HepG2 (cell line): ENCODE data around the gene EDAR. TPM values are rescaled to one million over a fixed set of nuclear protein-coding genes. Genes with fewer than 3 reads are reported as not detected.

ENCODE experiments used
- ATAC-seq: fragments of 200-7000 bp; cut with Tn5 transposase; 3 replicates; pipeline ENCODE4 v1.9.1; 2020; ENCODE audit warnings: mild to moderate bottlenecking, moderate library complexity
- BruUV-seq: library from RNA; stranded (reverse); fragments of 400-500 nt; replicated peaks from 2 replicates; lab custom pipeline; 2021; lab: Mats Ljungman, UMichigan
- CTCF ChIA-PET: fragments of 300-600 bp; formaldehyde crosslinking; extraction: SDS; loops from one replicate; lab custom pipeline; 2021; ENCODE audit warnings: low total read pairs, inconsistent platforms, low intra/inter-chr PET ratio; lab: Yijun Ruan, JAX
- POLR2A ChIA-PET: fragments of 350-600 bp; sonication (Branson Sonifier 250); formaldehyde crosslinking; loops from one replicate; lab custom pipeline; 2020; ENCODE audit warnings: antibody characterized with exemption, inconsistent platforms; lab: Yijun Ruan, JAX
- DNase-seq: peaks from one replicate; pipeline ENCODE4 v3.0.0-alpha.2; 2015; ENCODE audit warnings: low spot score
- FAIRE-seq: peaks from 3 replicates; lab custom pipeline; 2011; peaks lifted over from hg19 to GRCh38; lab: Jason Lieb, UNC
- H2AFZ ChIP-seq: one replicate; pipeline ENCODE4 v1.6.1; 2011; ENCODE audit warnings: low read length, inconsistent platforms
- H3K27ac ChIP-seq: fragments of 300-600 bp; 3 replicates; pipeline ENCODE4 v1.8.0; 2011; ENCODE audit warnings: mixed run types, mild to moderate bottlenecking, mixed read lengths, low read length, inconsistent platforms; ENCODE audit not compliant: insufficient read depth; ENCODE audit errors: extremely low read length
- H3K27me3 ChIP-seq, 2 experiments: fragments of 200-600 bp in 1 of 2; 2 replicates in 1 of 2; 3 replicates in 1 of 2; pipeline versions ENCODE4 v1.6.0 to v1.8.0; 2011; ENCODE audit warnings: low read length in 2 of 2, mild to moderate bottlenecking in 2 of 2, moderate library complexity in 2 of 2, inconsistent platforms in 1 of 2; ENCODE audit not compliant: insufficient read depth in 2 of 2, control insufficient read depth in 1 of 2
- H3K36me3 ChIP-seq, 2 experiments: fragments of 200-600 bp in 1 of 2; replicated peaks in 1 of 2; 2 replicates in 1 of 2; 3 replicates in 1 of 2; pipeline versions ENCODE4 v1.5.1 to v1.8.0; 2011; ENCODE audit warnings: low read length in 2 of 2, inconsistent platforms in 1 of 2; ENCODE audit not compliant: insufficient read depth in 2 of 2, control insufficient read depth in 1 of 2
- H3K4me1 ChIP-seq: 2 replicates; pipeline ENCODE4 v1.5.1; 2012; ENCODE audit warnings: low read length, inconsistent platforms; ENCODE audit not compliant: insufficient read depth
- H3K4me2 ChIP-seq: 2 replicates; pipeline ENCODE4 v1.6.0; 2011; ENCODE audit warnings: low read depth, low read length, inconsistent platforms
- H3K4me3 ChIP-seq, 3 experiments: fragments of 200-600 bp in 1 of 3; sonication (generic), shearing (Covaris generic) in 1 of 3; replicated peaks in 1 of 3; 2 replicates each; pipeline ENCODE4 v1.5.1; 2011 to 2016; ENCODE audit warnings: low read length in 3 of 3, inconsistent platforms in 2 of 3, low read depth in 2 of 3, mild to moderate bottlenecking in 2 of 3, control low read depth in 1 of 3, mixed read lengths in 1 of 3; ENCODE audit not compliant: insufficient read depth in 1 of 3
- H3K79me2 ChIP-seq: one replicate; pipeline ENCODE4 v1.6.1; 2011; ENCODE audit warnings: low read length, inconsistent platforms; ENCODE audit not compliant: insufficient read depth
- H3K9ac ChIP-seq: 2 replicates; pipeline ENCODE4 v1.6.0; 2011; ENCODE audit warnings: mild to moderate bottlenecking, low read depth, low read length, inconsistent platforms; ENCODE audit not compliant: insufficient read depth
- H3K9me3 ChIP-seq: 2 replicates; pipeline ENCODE4 v1.5.1; 2012; ENCODE audit warnings: mild to moderate bottlenecking, low read length
- H4K20me1 ChIP-seq: 2 replicates; pipeline ENCODE4 v1.6.0; 2011; ENCODE audit warnings: inconsistent platforms, mild to moderate bottlenecking, low read length, moderate library complexity; ENCODE audit not compliant: insufficient read depth
- AGO1 ChIP-seq: fragments of 200-400 bp; formaldehyde crosslinking; IDR thresholded peaks from 2 replicates; pipeline ENCODE4 v1.6.1; 2017; ENCODE audit warnings: mild to moderate bottlenecking, low read depth, low read length, moderate library complexity; ENCODE audit not compliant: poor library complexity, severe bottlenecking
- ATRX ChIP-seq: sonication (generic); formaldehyde crosslinking; IDR thresholded peaks from 2 replicates; pipeline ENCODE4 v1.4.0; 2020; ENCODE audit warnings: missing genetic modification reagents, borderline replicate concordance
- KDM5A ChIP-seq: fragments of 200-600 bp; sonication (generic); IDR thresholded peaks from 2 replicates; pipeline ENCODE4 v1.7.0; 2018; ENCODE audit warnings: antibody characterized with exemption, mild to moderate bottlenecking, low read length, borderline replicate concordance
- MIXL1 ChIP-seq: IDR thresholded peaks from 2 replicates; pipeline ENCODE4 v1.6.1; 2016
- MXD3 ChIP-seq: IDR thresholded peaks from 2 replicates; pipeline ENCODE4 v1.6.1; 2016; ENCODE audit warnings: mild to moderate bottlenecking, missing biosample characterization, missing genetic modification reagents
- PRPF4 ChIP-seq: fragments of 200-400 bp; formaldehyde crosslinking; IDR thresholded peaks from 2 replicates; pipeline ENCODE4 v1.6.1; 2016; ENCODE audit warnings: low read length, low read depth; ENCODE audit not compliant: poor library complexity, severe bottlenecking
- STAT6 ChIP-seq: sonication (generic); formaldehyde crosslinking; IDR thresholded peaks from 2 replicates; pipeline ENCODE4 v1.4.0; 2020; ENCODE audit warnings: missing genetic modification reagents, mild to moderate bottlenecking, borderline replicate concordance
- TSC22D2 ChIP-seq: sonication (generic); formaldehyde crosslinking; IDR thresholded peaks from 2 replicates; pipeline ENCODE4 v1.5.1; 2020; ENCODE audit warnings: missing genetic modification reagents, mild to moderate bottlenecking, borderline replicate concordance
- ZNF12 ChIP-seq: sonication (generic); formaldehyde crosslinking; IDR thresholded peaks from 2 replicates; pipeline ENCODE4 v1.5.0; 2020; ENCODE audit warnings: missing genetic modification reagents
- WGBS: methylation state at CpG from one replicate; pipeline ENCODE4 v1.1.6; 2017; ENCODE audit warnings: low lambda C conversion rate; 5-methylcytosine and 5-hydroxymethylcytosine counted together
- in situ Hi-C: cut with HindIII; loops from 2 replicates; pipeline ENCODE4 v1.10.0; 2017; ENCODE audit warnings: low pct_unique_long_range_greater_than_20kb; ENCODE audit not compliant: extremely low pct_ligation_motif_present
- intact Hi-C: fragments of 100-400 bp; cut with micrococcal nuclease; formaldehyde crosslinking; loops from one replicate; pipeline ENCODE4 v1.10.0; 2022; ENCODE audit not compliant: unreplicated experiment
- polyA plus RNA-seq, 8 experiments: library from polyadenylated mRNA; depleted of rRNA in 3 of 8; stranded (reverse) in 7 of 8; unstranded in 1 of 8; fragments of >200 nt; fragmentation: Illumina TruSeq in 4 of 8; extraction: Trizol in 4 of 8; gene quantifications; 2 replicates each; pipeline versions ENCODE4 v1.2.1 to v1.2.3, GENCODE V29; 2011 to 2016; ENCODE audit warnings: low read depth in 4 of 8, missing spikeins in 1 of 8, mixed read lengths in 1 of 8; ENCODE audit not compliant: insufficient read depth in 1 of 8
- total RNA-seq, 5 experiments: library from RNA; depleted of rRNA; stranded (reverse); fragments of >200 nt; fragmentation: Illumina TruSeq; extraction: Trizol; gene quantifications; 2 replicates each; pipeline ENCODE4 v1.2.3, GENCODE V29; 2016; ENCODE audit warnings: low read depth in 1 of 5
- TF ChIP-seq, protein P1 (sequence below): sonication (generic); formaldehyde crosslinking; IDR thresholded peaks from 2 replicates; pipeline ENCODE4 v1.4.0; 2020; ENCODE audit warnings: low read depth, mild to moderate bottlenecking, missing genetic modification reagents

Gene EDAR
- total and polyA plus RNA-seq, 2 of the 13 experiments (the other 11 are each of a cell fraction or from before 2014, with no cell fraction given) = not detected

GRCh38 chr2:108971661-108972566 is 17.1 kb downstream of the EDAR start:
- CTCF ChIA-PET = no interaction called here
- ATAC-seq (no peak), FAIRE-seq (no peak), DNase-seq (no peak)
- H3K27ac ChIP-seq = no peak overlapping the region
- H3K4me3 ChIP-seq = no peak overlapping the region
- no TSS peak for BruUV-seq
- POLR2A ChIA-PET = no interaction called here
- 62% methylated on average over 19 of the region's 22 CpGs for WGBS
- H3K4me2 ChIP-seq = no peak overlapping the region
- H3K27me3 ChIP-seq = peaks cover 0 to 32% of the 10 kb centered on the region in 2 experiments; a peak in 2 of 5 replicates
- no peaks in the 10 kb centered on the region for H3K36me3 ChIP-seq
- intact Hi-C loops = no loop called here
- H3K4me1 ChIP-seq = no peaks in the 10 kb centered on the region
- no peaks in the 10 kb centered on the region for H4K20me1 ChIP-seq
- H3K9ac ChIP-seq = no peak overlapping the region
- no peaks in the 10 kb centered on the region for H3K9me3 ChIP-seq
- in situ Hi-C loops = no loop called here
- no peak for TF ChIP-seq TSC22D2 (CRISPR knock-in tag)
- H3K79me2 ChIP-seq = no peaks in the 10 kb centered on the region
- H2AFZ ChIP-seq = no peak overlapping the region

DNA sequence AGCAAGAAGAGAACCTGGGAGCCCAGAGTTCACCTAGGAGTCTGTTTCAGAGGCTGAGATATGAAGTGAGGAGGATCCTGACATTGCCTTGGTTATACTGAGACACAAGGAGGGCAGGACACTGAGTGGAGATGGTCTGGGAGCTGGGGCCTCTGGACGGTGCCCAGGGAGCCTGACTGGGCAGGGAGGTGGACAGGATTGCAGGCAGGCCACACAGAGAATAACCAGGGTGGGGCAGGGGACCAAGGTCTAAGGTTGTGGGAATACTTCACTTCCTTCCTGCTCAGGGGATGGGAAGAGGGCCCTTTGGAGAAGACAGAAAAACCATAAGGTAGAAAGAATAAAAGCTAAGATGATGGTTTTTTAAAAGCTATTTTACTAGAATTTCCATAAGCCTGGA is 18.7 kb downstream of the EDAR start:
- CTCF ChIA-PET = no interaction called here
- 0% methylated on average over 1 of the region's 1 CpG for WGBS
- Histone ChIP-seq H3K4me2 (no peak overlapping the region), H3K27ac (no peak overlapping the region), H3K4me1 (no peaks in the 10 kb centered on the region), H3K4me3 (no peak overlapping the region), H3K9ac (no peak overlapping the region), H4K20me1 (no peaks in the 10 kb centered on the region), H2AFZ (no peak overlapping the region), H3K36me3 (no peaks in the 10 kb centered on the region), H3K9me3 (no peaks in the 10 kb centered on the region), H3K79me2 (no peaks in the 10 kb centered on the region), H3K27me3 (peaks cover 0 to 26% of the 10 kb centered on the region in 2 experiments; a peak in 2 of 5 replicates)
- no TSS peak for BruUV-seq
- in situ Hi-C loops (no loop called here), intact Hi-C loops (no loop called here)
- no peak for FAIRE-seq
- ATAC-seq = no peak
- POLR2A ChIA-PET = no interaction called here
- no peak for DNase-seq
- TF ChIP-seq ATRX (no peak), PRPF4 (no peak), MXD3 (CRISPR knock-in tag) (no peak), AGO1 (no peak), KDM5A (no peak), ZNF12 (CRISPR knock-in tag) (no peak), STAT6 (CRISPR knock-in tag) (no peak), MIXL1 (CRISPR knock-in tag) (no peak)
- TF ChIP-seq, protein P1, sequence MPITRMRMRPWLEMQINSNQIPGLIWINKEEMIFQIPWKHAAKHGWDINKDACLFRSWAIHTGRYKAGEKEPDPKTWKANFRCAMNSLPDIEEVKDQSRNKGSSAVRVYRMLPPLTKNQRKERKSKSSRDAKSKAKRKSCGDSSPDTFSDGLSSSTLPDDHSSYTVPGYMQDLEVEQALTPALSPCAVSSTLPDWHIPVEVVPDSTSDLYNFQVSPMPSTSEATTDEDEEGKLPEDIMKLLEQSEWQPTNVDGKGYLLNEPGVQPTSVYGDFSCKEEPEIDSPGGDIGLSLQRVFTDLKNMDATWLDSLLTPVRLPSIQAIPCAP = no peak
